ENCODE data around the gene CCDC30.
"Not testable (repeated sequence)": the region's sequence is repeated elsewhere in the genome, so short reads cannot be mapped to it uniquely, and the experiment has no call there.

CCDC30 gene

DNA sequence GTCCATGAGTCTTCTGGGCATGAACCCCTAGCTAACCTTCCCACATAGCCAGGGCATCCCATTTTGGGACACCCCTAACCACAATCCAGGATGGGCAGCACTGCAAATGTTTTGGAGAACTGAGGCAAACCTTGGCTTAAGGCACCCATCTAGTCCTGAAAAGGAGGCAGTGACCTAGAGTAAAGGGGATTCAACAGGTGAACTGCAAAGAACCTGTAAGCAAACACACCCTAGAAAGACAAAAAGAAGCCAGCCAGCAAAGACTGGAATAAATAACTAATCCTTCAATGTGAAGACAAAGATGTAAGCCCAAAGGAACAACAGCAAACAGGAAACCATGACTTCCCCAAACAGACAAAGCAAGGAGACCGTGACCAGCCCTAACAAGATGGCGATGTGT is 138.4 kb downstream of the CCDC30 start:
- Histone ChIP-seq H3K4me2 (ENCODE audit: low read length) (no peak overlapping the region), H3K79me2 (ENCODE audit: low read length) (no peaks in the 10 kb centered on the region), H3K4me3 (ENCODE audit: low read length) (no peak overlapping the region), H3K4me1 (ENCODE audit: low read length) (no peaks in the 10 kb centered on the region), H3K9ac (ENCODE audit: low read length) (no peak overlapping the region), H3K36me3 (replicated peaks; ENCODE audit: low read depth, low read length) (no peaks in the 10 kb centered on the region), H4K20me1 (ENCODE audit: insufficient read depth, low read length) (no peaks in the 10 kb centered on the region), H3K27ac (ENCODE audit: low read length) (no peak overlapping the region), H2AFZ (ENCODE audit: low read depth, low read length) (no peak overlapping the region), H3K9me3 (ENCODE audit: insufficient read depth, low read length) (no peaks in the 10 kb centered on the region), H3K27me3 (ENCODE audit: low read depth, low read length) (no peaks in the 10 kb centered on the region)
- TF ChIP-seq EZH2phosphoT487 (IDR thresholded peaks at IDR 0.05; ENCODE audit: low read depth) (no peak), CTCF (IDR thresholded peaks at IDR 0.05; ENCODE audit: low read depth, low read length) (no peak)

GRCh38 chr1:42613803-42614131 is 150.7 kb downstream of the CCDC30 start:
- no peaks in the 10 kb centered on the region for H3K79me2 ChIP-seq (ENCODE audit: low read length)
- H3K36me3 ChIP-seq (replicated peaks; ENCODE audit: low read depth, low read length), result no peaks in the 10 kb centered on the region
- H3K4me3 ChIP-seq (ENCODE audit: low read length), result no peak overlapping the region
- TF ChIP-seq EZH2phosphoT487 (IDR thresholded peaks at IDR 0.05; ENCODE audit: low read depth), result no peak
- TF ChIP-seq CTCF (IDR thresholded peaks at IDR 0.05; ENCODE audit: low read depth, low read length), result no peak
- no peaks in the 10 kb centered on the region for H3K4me1 ChIP-seq (ENCODE audit: low read length)
- no peak overlapping the region for H2AFZ ChIP-seq (ENCODE audit: low read depth, low read length)
- no peaks in the 10 kb centered on the region for H3K9me3 ChIP-seq (ENCODE audit: insufficient read depth, low read length)
- H4K20me1 ChIP-seq (ENCODE audit: insufficient read depth, low read length), result no peaks in the 10 kb centered on the region
- H3K9ac ChIP-seq (ENCODE audit: low read length), result no peak overlapping the region
- no peaks in the 10 kb centered on the region for H3K27me3 ChIP-seq (ENCODE audit: low read depth, low read length)
- H3K4me2 ChIP-seq (ENCODE audit: low read length), result no peak overlapping the region
- H3K27ac ChIP-seq (ENCODE audit: low read length), result no peak overlapping the region

- TF ChIP-seq CTCF (IDR thresholded peaks at IDR 0.05; ENCODE audit: low read depth, low read length), result no peak
- TF ChIP-seq EZH2phosphoT487 (IDR thresholded peaks at IDR 0.05; ENCODE audit: low read depth), result no peak
- Histone ChIP-seq H3K79me2 (ENCODE audit: low read length) (no peaks in the 10 kb centered on the region), H3K4me2 (ENCODE audit: low read length) (no peak overlapping the region), H3K9ac (ENCODE audit: low read length) (no peak overlapping the region), H2AFZ (ENCODE audit: low read depth, low read length) (no peak overlapping the region), H3K4me3 (ENCODE audit: low read length) (no peak overlapping the region), H3K36me3 (replicated peaks; ENCODE audit: low read depth, low read length) (no peaks in the 10 kb centered on the region), H3K4me1 (ENCODE audit: low read length) (no peaks in the 10 kb centered on the region), H3K27ac (ENCODE audit: low read length) (no peak overlapping the region), H3K27me3 (ENCODE audit: low read depth, low read length) (no peaks in the 10 kb centered on the region), H4K20me1 (ENCODE audit: insufficient read depth, low read length) (no peaks in the 10 kb centered on the region), H3K9me3 (ENCODE audit: insufficient read depth, low read length) (no peaks in the 10 kb centered on the region)
These were observed 155.8 kb downstream of the CCDC30 start for GRCh38 chr1:42618866-42619265.

GRCh38 chr1:42620307-42620706 is 157.2 kb downstream of the CCDC30 start:
- H3K9ac ChIP-seq (ENCODE audit: low read length), result no peak overlapping the region
- H3K4me2 ChIP-seq (ENCODE audit: low read length), result no peak overlapping the region

GRCh38 chr1:42621180-42621579 is 158.1 kb downstream of the CCDC30 start:
- H3K4me1 ChIP-seq (ENCODE audit: low read length); H3K27me3 ChIP-seq (ENCODE audit: low read depth, low read length); H3K9me3 ChIP-seq (ENCODE audit: insufficient read depth, low read length); H3K4me2 ChIP-seq (ENCODE audit: low read length); H3K27ac ChIP-seq (ENCODE audit: low read length); H3K36me3 ChIP-seq (replicated peaks; ENCODE audit: low read depth, low read length); H3K4me3 ChIP-seq (ENCODE audit: low read length); H3K79me2 ChIP-seq (ENCODE audit: low read length); H2AFZ ChIP-seq (ENCODE audit: low read depth, low read length); H3K9ac ChIP-seq (ENCODE audit: low read length); H4K20me1 ChIP-seq (ENCODE audit: insufficient read depth, low read length): not testable (repeated sequence)

More at GRCh38 chr1:42620307-42620706, 157.2 kb downstream of the CCDC30 start:
- Histone ChIP-seq H3K27me3 (ENCODE audit: low read depth, low read length) (no peaks in the 10 kb centered on the region), H3K9me3 (ENCODE audit: insufficient read depth, low read length) (no peaks in the 10 kb centered on the region), H3K79me2 (ENCODE audit: low read length) (no peaks in the 10 kb centered on the region), H2AFZ (ENCODE audit: low read depth, low read length) (no peak overlapping the region), H3K4me1 (ENCODE audit: low read length) (no peaks in the 10 kb centered on the region), H3K36me3 (replicated peaks; ENCODE audit: low read depth, low read length) (no peaks in the 10 kb centered on the region), H3K27ac (ENCODE audit: low read length) (no peak overlapping the region), H4K20me1 (ENCODE audit: insufficient read depth, low read length) (no peaks in the 10 kb centered on the region), H3K4me3 (ENCODE audit: low read length) (no peak overlapping the region)
- TF ChIP-seq CTCF (IDR thresholded peaks at IDR 0.05; ENCODE audit: low read depth, low read length) (no peak), EZH2phosphoT487 (IDR thresholded peaks at IDR 0.05; ENCODE audit: low read depth) (no peak)

GRCh38 chr1:42627205-42627604 is 164.1 kb downstream of the CCDC30 start:
- not testable (repeated sequence) for H3K36me3 ChIP-seq (replicated peaks; ENCODE audit: low read depth, low read length); H3K9ac ChIP-seq (ENCODE audit: low read length); H2AFZ ChIP-seq (ENCODE audit: low read depth, low read length); H3K9me3 ChIP-seq (ENCODE audit: insufficient read depth, low read length); H3K27ac ChIP-seq (ENCODE audit: low read length); H3K27me3 ChIP-seq (ENCODE audit: low read depth, low read length); H4K20me1 ChIP-seq (ENCODE audit: insufficient read depth, low read length); H3K79me2 ChIP-seq (ENCODE audit: low read length); H3K4me1 ChIP-seq (ENCODE audit: low read length); H3K4me3 ChIP-seq (ENCODE audit: low read length); H3K4me2 ChIP-seq (ENCODE audit: low read length)
